Gastrocnemius medialis (tissue), 4 donors: ENCODE data around the gene ERI3. TPM values are rescaled to one million over a fixed set of nuclear protein-coding genes. Genes with fewer than 3 reads are reported as not detected.

Experiments used
- ATAC-seq, 2 donors: fragments of 150-250 bp; one replicate each; pipeline ENCODE4 v1.9.1; 2016
- DNase-seq, 2 donors: peaks; one replicate each; pipeline ENCODE4 v3.0.0-alpha.2; 2019
- H3K27ac ChIP-seq, 4 donors: fragments of 200-600 bp; sonication (generic); 1 replicate in 1 of 4; 2 replicates in 3 of 4; pipeline ENCODE4 v1.5.1; 2016 to 2018; ENCODE audit warnings: mild to moderate bottlenecking in 2 of 4, moderate library complexity in 1 of 4
- H3K27me3 ChIP-seq, 3 donors: fragments of 200-600 bp; sonication (generic) in 2 of 3; 1 replicate in 1 of 3; 2 replicates in 2 of 3; pipeline versions ENCODE4 v1.5.1 to v1.6.0; 2016 to 2019; ENCODE audit warnings: mild to moderate bottlenecking in 1 of 3, moderate library complexity in 1 of 3
- H3K36me3 ChIP-seq, 2 donors: fragments of 200-600 bp; sonication (generic) in 1 of 2; one replicate each; pipeline ENCODE4 v1.5.1; 2017 to 2018
- H3K4me1 ChIP-seq, 2 donors: fragments of 200-600 bp; sonication (generic) in 1 of 2; one replicate each; pipeline ENCODE4 v1.5.1; 2016 to 2017; ENCODE audit warnings: mild to moderate bottlenecking in 2 of 2
- H3K4me3 ChIP-seq, 4 donors: fragments of 200-600 bp; sonication (generic) in 3 of 4; 1 replicate in 1 of 4; 2 replicates in 3 of 4; pipeline ENCODE4 v1.5.1; 2016 to 2019; ENCODE audit warnings: mild to moderate bottlenecking in 2 of 4
- H3K9me3 ChIP-seq, 3 donors: fragments of 200-600 bp; sonication (generic) in 2 of 3; 1 replicate in 1 of 3; 2 replicates in 2 of 3; pipeline ENCODE4 v1.5.1; 2016 to 2019
- POLR2A ChIP-seq, 2 donors: fragments of 450-650 bp; IDR thresholded peaks; one replicate each; pipeline ENCODE4 v1.6.1; 2017; ENCODE audit warnings: antibody characterized with exemption in 2 of 2, mild to moderate bottlenecking in 2 of 2, moderate library complexity in 2 of 2
- in situ Hi-C, 4 donors: fragments of 200-750 bp; cut with MboI; loops; one replicate each; pipeline versions ENCODE4 v1.15.0 to v1.8.0; 2017; ENCODE audit warnings: low sequenced_read_pairs in 4 of 4
- intact Hi-C: fragments of 100-400 bp; cut with DNase I; formaldehyde crosslinking; loops from one replicate; pipeline ENCODE4 v1.15.1; 2023; ENCODE audit warnings: low total_unique reads
- total RNA-seq, 4 donors: library from RNA; depleted of rRNA; stranded (reverse); fragments of >200 nt; gene quantifications; one replicate each; pipeline versions ENCODE4 v1.1.0 to v1.2.3, GENCODE V29; 2016
- TF ChIP-seq, protein P1 (sequence below), 5 experiments: fragments of 450-650 bp in 3 of 5; fragments of 200-600 bp in 2 of 5; sonication (generic) in 2 of 5; IDR thresholded peaks in 4 of 5; conservative IDR thresholded peaks in 1 of 5; 1 replicate in 4 of 5; 2 replicates in 1 of 5; pipeline ENCODE4 v1.5.1; 2016 to 2019; ENCODE audit warnings: antibody characterized with exemption in 5 of 5, mild to moderate bottlenecking in 3 of 5, moderate library complexity in 3 of 5

The ERI3 gene
- total RNA-seq, 4 donors from 2014 or later, result 53.8 to 101 (median 79.8) TPM

DNA sequence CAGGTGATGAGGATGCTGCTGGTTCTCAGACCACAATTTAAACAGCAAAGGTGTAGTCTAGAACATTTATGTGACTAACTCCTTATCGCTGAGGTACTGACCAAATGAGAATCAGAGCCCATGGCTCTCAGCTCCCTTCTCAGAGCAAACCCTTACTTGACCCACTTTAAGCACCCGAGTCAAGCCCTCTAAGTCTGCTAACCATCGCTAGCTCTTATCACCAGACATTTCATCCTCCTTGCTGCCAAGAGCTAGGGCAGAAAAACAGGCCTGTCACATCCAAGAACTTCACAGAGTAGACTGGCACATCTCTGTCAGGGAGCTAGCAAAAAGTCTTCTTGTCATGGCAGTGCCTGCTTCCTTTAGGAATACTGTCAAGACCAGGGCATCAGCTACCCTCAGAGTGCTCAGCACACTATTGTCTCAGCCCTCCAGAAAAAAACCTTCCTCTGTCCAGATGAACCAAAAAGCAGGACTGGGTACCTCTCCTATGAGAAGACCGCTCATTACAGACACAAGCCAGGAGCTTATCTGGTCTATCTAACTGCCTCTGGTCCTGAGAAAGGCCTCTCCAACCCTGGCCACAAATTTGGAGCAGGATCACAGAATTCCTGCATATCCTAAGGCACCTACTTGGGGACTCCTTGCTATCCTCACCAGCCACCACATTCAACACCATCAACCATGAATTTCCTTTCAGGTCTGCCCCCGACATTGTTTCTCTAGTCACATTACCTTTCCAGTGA lies 26.2 kb downstream of the ERI3 start:
- in situ Hi-C loops (no loop called here), intact Hi-C loops (no loop called here)
- DNase-seq (no peak), ATAC-seq (no peak)
- no peak for TF ChIP-seq POLR2A (IDR thresholded peaks at IDR 0.05)
- TF ChIP-seq, protein P1, sequence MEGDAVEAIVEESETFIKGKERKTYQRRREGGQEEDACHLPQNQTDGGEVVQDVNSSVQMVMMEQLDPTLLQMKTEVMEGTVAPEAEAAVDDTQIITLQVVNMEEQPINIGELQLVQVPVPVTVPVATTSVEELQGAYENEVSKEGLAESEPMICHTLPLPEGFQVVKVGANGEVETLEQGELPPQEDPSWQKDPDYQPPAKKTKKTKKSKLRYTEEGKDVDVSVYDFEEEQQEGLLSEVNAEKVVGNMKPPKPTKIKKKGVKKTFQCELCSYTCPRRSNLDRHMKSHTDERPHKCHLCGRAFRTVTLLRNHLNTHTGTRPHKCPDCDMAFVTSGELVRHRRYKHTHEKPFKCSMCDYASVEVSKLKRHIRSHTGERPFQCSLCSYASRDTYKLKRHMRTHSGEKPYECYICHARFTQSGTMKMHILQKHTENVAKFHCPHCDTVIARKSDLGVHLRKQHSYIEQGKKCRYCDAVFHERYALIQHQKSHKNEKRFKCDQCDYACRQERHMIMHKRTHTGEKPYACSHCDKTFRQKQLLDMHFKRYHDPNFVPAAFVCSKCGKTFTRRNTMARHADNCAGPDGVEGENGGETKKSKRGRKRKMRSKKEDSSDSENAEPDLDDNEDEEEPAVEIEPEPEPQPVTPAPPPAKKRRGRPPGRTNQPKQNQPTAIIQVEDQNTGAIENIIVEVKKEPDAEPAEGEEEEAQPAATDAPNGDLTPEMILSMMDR (IDR thresholded peaks at IDR 0.05 in 4 of 5, conservative IDR thresholded peaks at IDR 0.05 in 1 of 5), result no peak
- Histone ChIP-seq H3K27ac (peak overlapping the region in 1 of 4 donors; percentile 31), H3K36me3 (no peaks in the 10 kb centered on the region), H3K27me3 (no peaks in the 10 kb centered on the region), H3K4me3 (no peak overlapping the region), H3K9me3 (no peaks in the 10 kb centered on the region), H3K4me1 (peaks cover 29 to 43% of the 10 kb centered on the region in 2 donors)

DNA sequence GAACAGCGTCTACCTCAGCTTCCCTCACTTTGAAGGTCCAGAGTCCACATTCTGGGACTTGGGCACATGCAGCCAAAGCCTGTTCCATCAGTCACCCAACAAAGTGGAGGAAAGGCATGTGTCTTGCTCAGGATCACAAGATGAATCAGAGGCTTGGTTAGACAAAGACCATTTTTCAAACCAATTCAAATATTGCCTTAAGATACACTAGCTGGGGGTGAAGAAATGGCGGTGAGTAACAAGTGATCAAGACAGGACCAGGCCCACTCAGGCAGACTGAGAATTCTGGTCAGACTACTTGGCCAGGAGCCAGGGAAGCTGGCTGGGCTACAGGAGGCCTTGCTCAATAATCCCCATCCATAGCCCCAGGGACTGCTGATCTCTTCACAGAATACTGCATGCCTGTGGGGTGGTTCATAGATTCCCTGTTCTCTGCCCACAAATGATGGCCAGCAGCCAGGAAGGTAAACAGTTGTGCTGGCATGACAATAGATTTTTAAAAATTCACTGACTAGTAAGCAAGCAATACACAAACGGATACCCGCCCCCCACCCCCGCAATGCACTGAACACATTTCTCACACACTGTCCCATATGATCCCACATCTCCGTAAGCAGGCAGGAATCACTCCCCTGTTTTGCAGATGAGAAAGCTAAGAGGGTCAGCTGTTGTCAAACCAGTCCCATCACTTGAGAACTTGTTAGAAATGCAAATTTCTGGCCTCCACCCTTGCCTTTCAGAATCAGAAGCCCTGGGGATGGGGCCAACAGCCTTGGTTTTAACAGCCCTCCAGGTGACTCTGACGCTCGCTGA lies 27.2 kb downstream of the ERI3 start:
- H3K27me3 ChIP-seq, result no peaks in the 10 kb centered on the region
- TF ChIP-seq POLR2A (IDR thresholded peaks at IDR 0.05), result no peak
- TF ChIP-seq, protein P1 (IDR thresholded peaks at IDR 0.05 in 4 of 5, conservative IDR thresholded peaks at IDR 0.05 in 1 of 5), result no peak
- H3K9me3 ChIP-seq, result no peaks in the 10 kb centered on the region
- intact Hi-C loops, result no loop called here
- H3K4me3 ChIP-seq, result no peak overlapping the region
- peak; percentile 62 to 77 for DNase-seq
- no peaks in the 10 kb centered on the region for H3K36me3 ChIP-seq
- in situ Hi-C loops, result no loop called here
- peak overlapping the region in 2 of 4 donors; percentile 27 to 31 for H3K27ac ChIP-seq
- peak; percentile 69 to 73 for ATAC-seq
- H3K4me1 ChIP-seq, result peaks cover 36 to 53% of the 10 kb centered on the region in 2 donors

DNA sequence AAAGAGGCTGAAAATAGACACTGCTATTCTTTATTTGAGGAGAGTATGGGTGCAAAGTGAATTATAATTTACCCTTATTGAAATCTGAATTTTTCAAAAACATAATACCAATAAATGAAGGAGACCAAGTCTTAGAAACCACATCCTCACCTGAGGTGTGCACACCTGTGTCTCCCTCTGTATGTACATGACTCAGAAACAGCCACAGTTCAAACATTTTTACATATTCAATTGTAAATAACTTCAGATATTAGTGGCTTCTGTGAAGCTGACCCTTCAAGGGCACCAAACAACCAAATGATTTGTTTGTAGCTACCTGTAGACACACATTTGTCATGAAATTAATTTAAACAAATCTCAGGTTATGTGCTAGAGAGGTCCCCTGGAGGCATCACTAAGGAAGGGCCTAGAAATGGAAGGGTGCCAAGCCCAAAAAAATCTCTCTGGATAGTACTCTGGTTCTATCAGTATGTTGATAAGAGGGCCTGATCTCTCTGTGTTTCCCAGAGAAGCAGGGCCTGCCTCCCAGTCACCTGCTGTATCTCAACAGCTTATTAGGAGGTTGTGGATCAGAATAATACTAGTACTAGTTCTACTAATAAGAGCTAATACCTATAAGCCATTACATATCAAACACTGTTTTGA lies 28.1 kb downstream of the ERI3 start:
- TF ChIP-seq POLR2A (IDR thresholded peaks at IDR 0.05), result no peak
- TF ChIP-seq, protein P1 (IDR thresholded peaks at IDR 0.05 in 4 of 5, conservative IDR thresholded peaks at IDR 0.05 in 1 of 5), result no peak
- intact Hi-C loops (no loop called here), in situ Hi-C loops (no loop called here)
- DNase-seq (no peak), ATAC-seq (no peak)
- Histone ChIP-seq H3K27ac (peak overlapping the region in 1 of 4 donors; percentile 31), H3K4me3 (no peak overlapping the region), H3K9me3 (no peaks in the 10 kb centered on the region), H3K27me3 (no peaks in the 10 kb centered on the region), H3K36me3 (no peaks in the 10 kb centered on the region), H3K4me1 (peaks cover 39 to 53% of the 10 kb centered on the region in 2 donors)

DNA sequence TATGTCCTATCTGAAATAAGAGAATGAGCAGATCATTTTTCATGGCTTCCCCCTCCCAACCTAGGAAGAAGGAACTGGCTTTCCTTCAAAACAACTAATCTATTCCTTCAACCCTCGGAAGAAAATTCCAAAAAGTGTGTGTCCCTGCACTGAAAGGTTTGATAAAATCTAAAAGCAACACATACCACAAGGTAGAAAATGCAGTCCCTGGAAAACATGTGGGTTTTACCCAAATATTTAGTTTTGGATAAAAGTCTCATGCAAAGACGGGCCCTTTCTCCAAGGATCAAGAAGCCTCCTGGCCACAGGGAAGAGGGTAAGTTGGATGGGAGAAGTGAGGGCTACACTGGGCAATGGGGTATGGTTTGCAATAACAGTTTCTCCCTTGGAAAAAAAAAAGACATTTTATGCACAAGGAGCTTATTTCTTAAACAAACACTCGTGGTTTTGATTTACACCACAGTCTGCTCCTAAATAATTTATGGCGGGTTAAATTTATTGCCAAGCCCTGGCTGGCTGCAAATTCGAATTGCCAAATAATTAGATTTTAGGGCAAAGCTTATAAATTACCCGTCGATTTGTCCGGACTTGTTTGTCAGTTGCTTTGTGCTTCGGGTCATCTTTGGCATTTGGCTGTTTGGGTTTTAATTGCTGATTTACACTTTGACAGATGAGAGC lies 28.9 kb downstream of the ERI3 start:
- no peak overlapping the region for H3K27ac ChIP-seq
- ATAC-seq, result no peak
- in situ Hi-C loops (no loop called here), intact Hi-C loops (no loop called here)
- TF ChIP-seq, protein P1 (IDR thresholded peaks at IDR 0.05 in 4 of 5, conservative IDR thresholded peaks at IDR 0.05 in 1 of 5), result no peak
- no peak for TF ChIP-seq POLR2A (IDR thresholded peaks at IDR 0.05)
- H3K36me3 ChIP-seq, result no peaks in the 10 kb centered on the region
- no peaks in the 10 kb centered on the region for H3K9me3 ChIP-seq
- H3K4me1 ChIP-seq, result peaks cover 39 to 53% of the 10 kb centered on the region in 2 donors
- H3K27me3 ChIP-seq, result no peaks in the 10 kb centered on the region
- no peak overlapping the region for H3K4me3 ChIP-seq
- DNase-seq, result no peak
